Liver (tissue), 9 donors: ENCODE results near the gene TBC1D9. TPM values are rescaled to one million over a fixed set of nuclear protein-coding genes. Genes with fewer than 3 reads are reported as not detected.

ENCODE experiments used
- DNase-seq: peaks from one replicate; pipeline ENCODE4 v3.0.0-alpha.2; 2017; ENCODE audit warnings: low spot score
- H3K27ac ChIP-seq, 2 donors: one replicate each; pipeline ENCODE4 v1.7.0; 2013; ENCODE audit warnings: inconsistent platforms in 2 of 2, low read length in 2 of 2, control low read depth in 1 of 2, low read depth in 1 of 2, mild to moderate bottlenecking in 1 of 2
- H3K27me3 ChIP-seq, 4 donors: one replicate each; pipeline versions ENCODE4 v1.6.1 to v1.7.0; 2013; ENCODE audit warnings: low read length in 3 of 4, inconsistent platforms in 1 of 4, mild to moderate bottlenecking in 1 of 4, moderate library complexity in 1 of 4; ENCODE audit not compliant: control insufficient read depth in 4 of 4, insufficient read depth in 4 of 4
- H3K36me3 ChIP-seq, 4 donors: one replicate each; pipeline versions ENCODE4 v1.6.1 to v1.7.0; 2013; ENCODE audit warnings: low read length in 3 of 4, mild to moderate bottlenecking in 3 of 4, low read depth in 1 of 4, moderate library complexity in 1 of 4; ENCODE audit not compliant: control insufficient read depth in 4 of 4, insufficient read depth in 3 of 4
- H3K4me1 ChIP-seq, 4 donors: one replicate each; pipeline versions ENCODE4 v1.6.1 to v1.7.0; 2013; ENCODE audit warnings: low read length in 3 of 4, mild to moderate bottlenecking in 3 of 4, moderate library complexity in 1 of 4; ENCODE audit not compliant: control insufficient read depth in 4 of 4, insufficient read depth in 4 of 4
- H3K4me3 ChIP-seq, 3 donors: one replicate each; pipeline versions ENCODE4 v1.6.1 to v1.7.0; 2013; ENCODE audit warnings: low read length in 3 of 3, control low read depth in 1 of 3, low read depth in 1 of 3, mild to moderate bottlenecking in 1 of 3
- H3K9ac ChIP-seq, 2 donors: one replicate each; pipeline ENCODE4 v1.7.0; 2013; ENCODE audit warnings: low read length in 2 of 2, mild to moderate bottlenecking in 2 of 2, moderate library complexity in 2 of 2, control low read depth in 1 of 2, low read depth in 1 of 2
- H3K9me3 ChIP-seq, 4 donors: one replicate each; pipeline versions ENCODE4 v1.6.1 to v1.7.0; 2013; ENCODE audit warnings: low read length in 3 of 4; ENCODE audit not compliant: control insufficient read depth in 4 of 4
- EGR1 ChIP-seq, 2 donors: IDR thresholded peaks; 2 replicates each; pipeline ENCODE4 v1.6.1; 2016 to 2018; ENCODE audit warnings: antibody characterized with exemption in 2 of 2, low read depth in 2 of 2
- FOXA1 ChIP-seq: IDR thresholded peaks from 2 replicates; pipeline ENCODE4 v1.6.1; 2016; ENCODE audit warnings: antibody characterized with exemption
- FOXA2 ChIP-seq: IDR thresholded peaks from 2 replicates; pipeline ENCODE4 v1.6.1; 2016; ENCODE audit warnings: antibody characterized with exemption
- GABPA ChIP-seq, 2 donors: IDR thresholded peaks in 1 of 2; conservative IDR thresholded peaks in 1 of 2; 2 replicates each; pipeline ENCODE4 v1.6.1; 2016; ENCODE audit warnings: antibody characterized with exemption in 2 of 2, mild to moderate bottlenecking in 1 of 2, moderate library complexity in 1 of 2
- HNF4A ChIP-seq, 2 donors: conservative IDR thresholded peaks; 2 replicates each; pipeline ENCODE4 v1.6.1; 2016; ENCODE audit warnings: antibody characterized with exemption in 2 of 2, mild to moderate bottlenecking in 2 of 2
- HNF4G ChIP-seq: IDR thresholded peaks from 2 replicates; pipeline ENCODE4 v1.6.1; 2016; ENCODE audit warnings: antibody characterized with exemption
- JUND ChIP-seq, 2 donors: IDR thresholded peaks; 2 replicates each; pipeline ENCODE4 v1.6.1; 2016; ENCODE audit warnings: antibody characterized with exemption in 2 of 2
- NR2F2 ChIP-seq: IDR thresholded peaks from 2 replicates; pipeline ENCODE4 v1.6.1; 2016; ENCODE audit warnings: antibody characterized with exemption
- RAD21 ChIP-seq, 2 donors: IDR thresholded peaks; 2 replicates each; pipeline ENCODE4 v1.6.1; 2016; ENCODE audit warnings: antibody characterized with exemption in 2 of 2, mild to moderate bottlenecking in 2 of 2
- RXRA ChIP-seq, 2 donors: IDR thresholded peaks; 2 replicates each; pipeline ENCODE4 v1.6.1; 2017 to 2018; ENCODE audit warnings: antibody characterized with exemption in 2 of 2, mild to moderate bottlenecking in 1 of 2
- SP1 ChIP-seq: IDR thresholded peaks from 2 replicates; pipeline ENCODE4 v1.6.1; 2018; ENCODE audit warnings: antibody characterized with exemption, mild to moderate bottlenecking
- TAF1 ChIP-seq: conservative IDR thresholded peaks from 2 replicates; pipeline ENCODE4 v1.6.1; 2016; ENCODE audit warnings: antibody characterized with exemption, mild to moderate bottlenecking
- YY1 ChIP-seq: IDR thresholded peaks from 2 replicates; pipeline ENCODE4 v1.6.1; 2016; ENCODE audit warnings: antibody characterized with exemption, mild to moderate bottlenecking
- polyA plus RNA-seq, 2 donors: library from polyadenylated mRNA; stranded (reverse) in 1 of 2; unstranded in 1 of 2; fragments of 200-250 nt in 1 of 2; fragments of >200 nt in 1 of 2; fragmentation: Nextera tagmentation in 1 of 2; extraction: Ambion mirVana in 1 of 2; gene quantifications; one replicate each; pipeline versions ENCODE4 v1.2.1 to v1.2.3, GENCODE V29; 2013 to 2015
- total RNA-seq, 2 donors: library from RNA; depleted of rRNA; stranded (reverse); fragments of >200 nt; gene quantifications; one replicate each; pipeline ENCODE4 v1.2.3, GENCODE V29; 2014
- TF ChIP-seq, protein P1 (sequence below): IDR thresholded peaks from 2 replicates; pipeline ENCODE4 v1.6.1; 2016; ENCODE audit warnings: antibody characterized with exemption
- TF ChIP-seq, protein P2 (sequence below): IDR thresholded peaks from 2 replicates; pipeline ENCODE4 v1.6.1; 2016; ENCODE audit warnings: antibody characterized with exemption
- TF ChIP-seq, protein P3 (sequence below): fragments of 150-350 bp; IDR thresholded peaks from 2 replicates; pipeline ENCODE4 v1.5.1; 2017; ENCODE audit warnings: improper control_type of control experiment, low read depth, low read length; ENCODE audit not compliant: missing input control
- TF ChIP-seq, protein P4 (sequence below): IDR thresholded peaks from 2 replicates; pipeline ENCODE4 v1.6.1; 2016; ENCODE audit warnings: antibody characterized with exemption
- TF ChIP-seq, protein P5 (sequence below): IDR thresholded peaks from 2 replicates; pipeline ENCODE4 v1.6.1; 2016; ENCODE audit warnings: antibody characterized with exemption, mild to moderate bottlenecking
- donor health status: healthy.
- donor health status: healthy.
- donor health status: healthy.
- donor health status: healthy.
- donor health status: healthy.

Gene TBC1D9
- total and polyA plus RNA-seq, 4 donors, result 1.4 to 8.5 (median 6.3) TPM

DNA sequence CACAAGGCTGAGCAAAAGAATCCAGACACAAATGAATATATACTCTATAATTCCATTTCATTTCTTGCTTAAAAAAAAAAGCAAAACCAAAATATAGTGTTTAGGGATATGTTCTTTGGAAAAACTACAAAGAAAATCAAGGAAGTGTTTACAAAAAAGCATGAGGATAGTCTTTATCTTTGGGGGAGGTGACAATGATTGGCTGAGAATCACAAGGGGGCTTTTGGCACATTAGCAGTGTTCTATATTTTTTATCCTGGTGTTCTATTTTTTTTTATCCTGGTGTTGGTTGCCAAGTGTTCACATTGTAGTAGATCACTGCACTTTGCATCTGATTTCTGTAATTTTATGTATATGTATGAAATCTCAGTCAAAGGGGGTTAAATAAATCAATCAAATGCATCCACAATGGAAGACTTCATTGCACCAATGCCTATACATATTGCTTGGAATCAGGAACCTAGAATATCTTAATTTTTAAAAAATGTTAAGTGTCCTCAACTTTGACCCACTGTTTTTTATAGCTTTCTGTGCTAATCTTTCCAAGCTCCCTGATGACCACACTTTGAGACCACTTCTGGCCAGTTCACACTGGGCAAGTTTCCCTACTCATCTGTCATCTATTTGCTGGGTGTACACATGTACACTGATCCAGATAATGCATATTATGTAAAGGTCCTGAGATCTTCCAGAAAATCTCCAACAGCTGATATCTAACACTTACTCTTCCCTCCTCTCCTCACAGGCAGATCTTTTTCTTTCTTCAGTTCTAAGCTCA lies 3.7 kb downstream of the TBC1D9 start:
- Histone ChIP-seq H3K27me3 (no peaks in the 10 kb centered on the region), H3K36me3 (no peaks in the 10 kb centered on the region), H3K9ac (no peak overlapping the region), H3K4me1 (peaks cover 0 to 14% (median 9%) of the 10 kb centered on the region in 4 donors), H3K4me3 (no peak overlapping the region), H3K9me3 (no peaks in the 10 kb centered on the region), H3K27ac (no peak overlapping the region)
- TF ChIP-seq RAD21 (IDR thresholded peaks at IDR 0.05), result no peak
- TF ChIP-seq FOXA1, result no peak
- TF ChIP-seq, protein P1, sequence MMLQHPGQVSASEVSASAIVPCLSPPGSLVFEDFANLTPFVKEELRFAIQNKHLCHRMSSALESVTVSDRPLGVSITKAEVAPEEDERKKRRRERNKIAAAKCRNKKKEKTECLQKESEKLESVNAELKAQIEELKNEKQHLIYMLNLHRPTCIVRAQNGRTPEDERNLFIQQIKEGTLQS, result no peak
- no peak for TF ChIP-seq SP1
- no peak for TF ChIP-seq HNF4A (conservative IDR thresholded peaks at IDR 0.05)
- no peak for TF ChIP-seq YY1
- TF ChIP-seq, protein P2, sequence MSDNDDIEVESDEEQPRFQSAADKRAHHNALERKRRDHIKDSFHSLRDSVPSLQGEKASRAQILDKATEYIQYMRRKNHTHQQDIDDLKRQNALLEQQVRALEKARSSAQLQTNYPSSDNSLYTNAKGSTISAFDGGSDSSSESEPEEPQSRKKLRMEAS, result no peak
- TF ChIP-seq EGR1 (IDR thresholded peaks at IDR 0.05; ENCODE audit: low read depth in 2 of 2), result no peak
- no peak for TF ChIP-seq HNF4G
- no peak for TF ChIP-seq RXRA (IDR thresholded peaks at IDR 0.05)
- TF ChIP-seq, protein P3, sequence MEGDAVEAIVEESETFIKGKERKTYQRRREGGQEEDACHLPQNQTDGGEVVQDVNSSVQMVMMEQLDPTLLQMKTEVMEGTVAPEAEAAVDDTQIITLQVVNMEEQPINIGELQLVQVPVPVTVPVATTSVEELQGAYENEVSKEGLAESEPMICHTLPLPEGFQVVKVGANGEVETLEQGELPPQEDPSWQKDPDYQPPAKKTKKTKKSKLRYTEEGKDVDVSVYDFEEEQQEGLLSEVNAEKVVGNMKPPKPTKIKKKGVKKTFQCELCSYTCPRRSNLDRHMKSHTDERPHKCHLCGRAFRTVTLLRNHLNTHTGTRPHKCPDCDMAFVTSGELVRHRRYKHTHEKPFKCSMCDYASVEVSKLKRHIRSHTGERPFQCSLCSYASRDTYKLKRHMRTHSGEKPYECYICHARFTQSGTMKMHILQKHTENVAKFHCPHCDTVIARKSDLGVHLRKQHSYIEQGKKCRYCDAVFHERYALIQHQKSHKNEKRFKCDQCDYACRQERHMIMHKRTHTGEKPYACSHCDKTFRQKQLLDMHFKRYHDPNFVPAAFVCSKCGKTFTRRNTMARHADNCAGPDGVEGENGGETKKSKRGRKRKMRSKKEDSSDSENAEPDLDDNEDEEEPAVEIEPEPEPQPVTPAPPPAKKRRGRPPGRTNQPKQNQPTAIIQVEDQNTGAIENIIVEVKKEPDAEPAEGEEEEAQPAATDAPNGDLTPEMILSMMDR, result no peak
- TF ChIP-seq JUND (IDR thresholded peaks at IDR 0.05), result no peak
- no peak for TF ChIP-seq GABPA (IDR thresholded peaks at IDR 0.05 in 1 of 2, conservative IDR thresholded peaks at IDR 0.05 in 1 of 2)
- TF ChIP-seq, protein P4, sequence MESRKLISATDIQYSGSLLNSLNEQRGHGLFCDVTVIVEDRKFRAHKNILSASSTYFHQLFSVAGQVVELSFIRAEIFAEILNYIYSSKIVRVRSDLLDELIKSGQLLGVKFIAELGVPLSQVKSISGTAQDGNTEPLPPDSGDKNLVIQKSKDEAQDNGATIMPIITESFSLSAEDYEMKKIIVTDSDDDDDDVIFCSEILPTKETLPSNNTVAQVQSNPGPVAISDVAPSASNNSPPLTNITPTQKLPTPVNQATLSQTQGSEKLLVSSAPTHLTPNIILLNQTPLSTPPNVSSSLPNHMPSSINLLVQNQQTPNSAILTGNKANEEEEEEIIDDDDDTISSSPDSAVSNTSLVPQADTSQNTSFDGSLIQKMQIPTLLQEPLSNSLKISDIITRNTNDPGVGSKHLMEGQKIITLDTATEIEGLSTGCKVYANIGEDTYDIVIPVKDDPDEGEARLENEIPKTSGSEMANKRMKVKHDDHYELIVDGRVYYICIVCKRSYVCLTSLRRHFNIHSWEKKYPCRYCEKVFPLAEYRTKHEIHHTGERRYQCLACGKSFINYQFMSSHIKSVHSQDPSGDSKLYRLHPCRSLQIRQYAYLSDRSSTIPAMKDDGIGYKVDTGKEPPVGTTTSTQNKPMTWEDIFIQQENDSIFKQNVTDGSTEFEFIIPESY, result no peak
- TF ChIP-seq, protein P5, sequence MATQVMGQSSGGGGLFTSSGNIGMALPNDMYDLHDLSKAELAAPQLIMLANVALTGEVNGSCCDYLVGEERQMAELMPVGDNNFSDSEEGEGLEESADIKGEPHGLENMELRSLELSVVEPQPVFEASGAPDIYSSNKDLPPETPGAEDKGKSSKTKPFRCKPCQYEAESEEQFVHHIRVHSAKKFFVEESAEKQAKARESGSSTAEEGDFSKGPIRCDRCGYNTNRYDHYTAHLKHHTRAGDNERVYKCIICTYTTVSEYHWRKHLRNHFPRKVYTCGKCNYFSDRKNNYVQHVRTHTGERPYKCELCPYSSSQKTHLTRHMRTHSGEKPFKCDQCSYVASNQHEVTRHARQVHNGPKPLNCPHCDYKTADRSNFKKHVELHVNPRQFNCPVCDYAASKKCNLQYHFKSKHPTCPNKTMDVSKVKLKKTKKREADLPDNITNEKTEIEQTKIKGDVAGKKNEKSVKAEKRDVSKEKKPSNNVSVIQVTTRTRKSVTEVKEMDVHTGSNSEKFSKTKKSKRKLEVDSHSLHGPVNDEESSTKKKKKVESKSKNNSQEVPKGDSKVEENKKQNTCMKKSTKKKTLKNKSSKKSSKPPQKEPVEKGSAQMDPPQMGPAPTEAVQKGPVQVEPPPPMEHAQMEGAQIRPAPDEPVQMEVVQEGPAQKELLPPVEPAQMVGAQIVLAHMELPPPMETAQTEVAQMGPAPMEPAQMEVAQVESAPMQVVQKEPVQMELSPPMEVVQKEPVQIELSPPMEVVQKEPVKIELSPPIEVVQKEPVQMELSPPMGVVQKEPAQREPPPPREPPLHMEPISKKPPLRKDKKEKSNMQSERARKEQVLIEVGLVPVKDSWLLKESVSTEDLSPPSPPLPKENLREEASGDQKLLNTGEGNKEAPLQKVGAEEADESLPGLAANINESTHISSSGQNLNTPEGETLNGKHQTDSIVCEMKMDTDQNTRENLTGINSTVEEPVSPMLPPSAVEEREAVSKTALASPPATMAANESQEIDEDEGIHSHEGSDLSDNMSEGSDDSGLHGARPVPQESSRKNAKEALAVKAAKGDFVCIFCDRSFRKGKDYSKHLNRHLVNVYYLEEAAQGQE, result no peak
- no peak for TF ChIP-seq NR2F2
- no peak for TF ChIP-seq TAF1
- no peak for TF ChIP-seq FOXA2
- no peak for DNase-seq
